ENCODE data around the gene MYEF2.

DNA sequence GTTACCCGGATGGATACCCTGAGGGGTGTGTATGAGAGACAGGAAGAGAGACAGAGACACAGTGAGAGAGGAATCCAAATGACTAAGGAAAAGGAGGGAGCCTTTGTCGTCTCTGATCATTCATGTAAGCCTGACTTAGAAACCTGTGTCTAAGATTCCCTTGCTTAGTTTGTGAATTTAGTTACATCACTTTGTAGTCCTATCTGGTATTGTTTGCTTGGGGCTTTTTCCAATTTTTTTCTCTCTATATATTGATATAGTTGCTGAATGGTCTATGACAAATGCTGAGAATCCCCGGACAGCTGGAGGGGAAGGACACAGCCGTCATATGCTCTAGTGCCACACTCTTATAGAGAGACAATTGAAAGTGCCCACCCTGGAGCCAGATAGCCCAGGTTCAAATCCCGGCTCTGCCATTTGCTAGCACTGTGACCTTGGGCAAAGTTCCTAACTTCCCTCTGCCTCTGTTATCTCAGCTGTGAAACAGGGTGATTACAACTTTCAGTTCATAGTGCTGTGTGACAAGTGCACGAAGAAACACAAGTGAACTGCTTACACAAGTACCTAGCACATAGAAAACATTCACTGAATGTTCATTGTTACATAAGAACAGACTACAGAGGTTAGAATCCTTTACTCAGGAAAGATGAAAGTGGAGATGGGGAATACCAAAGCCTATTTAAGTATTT is 51.3 kb downstream of the MYEF2 start:
- TF ChIP-seq, protein P1, sequence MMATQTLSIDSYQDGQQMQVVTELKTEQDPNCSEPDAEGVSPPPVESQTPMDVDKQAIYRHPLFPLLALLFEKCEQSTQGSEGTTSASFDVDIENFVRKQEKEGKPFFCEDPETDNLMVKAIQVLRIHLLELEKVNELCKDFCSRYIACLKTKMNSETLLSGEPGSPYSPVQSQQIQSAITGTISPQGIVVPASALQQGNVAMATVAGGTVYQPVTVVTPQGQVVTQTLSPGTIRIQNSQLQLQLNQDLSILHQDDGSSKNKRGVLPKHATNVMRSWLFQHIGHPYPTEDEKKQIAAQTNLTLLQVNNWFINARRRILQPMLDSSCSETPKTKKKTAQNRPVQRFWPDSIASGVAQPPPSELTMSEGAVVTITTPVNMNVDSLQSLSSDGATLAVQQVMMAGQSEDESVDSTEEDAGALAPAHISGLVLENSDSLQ (IDR thresholded peaks at IDR 0.05), result no peak
- no peak for TF ChIP-seq SP1 (IDR thresholded peaks at IDR 0.05)
- no peak for TF ChIP-seq BHLHE40 (IDR thresholded peaks at IDR 0.05; ENCODE audit: borderline replicate concordance)
- no peak for TF ChIP-seq ZNF384 (IDR thresholded peaks at IDR 0.05)
- no peak for TF ChIP-seq SUZ12 (IDR thresholded peaks at IDR 0.05)
- no peak for TF ChIP-seq LEF1 (IDR thresholded peaks at IDR 0.05; ENCODE audit: borderline replicate concordance)
- no peak for TF ChIP-seq TARDBP (IDR thresholded peaks at IDR 0.05)
- TF ChIP-seq FOXK2 (IDR thresholded peaks at IDR 0.05), result no peak
- no peak for TF ChIP-seq FOXA1 (IDR thresholded peaks at IDR 0.05)
- no peak for TF ChIP-seq ELF4 (IDR thresholded peaks at IDR 0.05)
- no peak for TF ChIP-seq L3MBTL2 (conservative IDR thresholded peaks at IDR 0.05)
